Stimulated activated CD4-positive, alpha-beta T cell treated with anti-CD3 and anti-CD28 coated beads, Interleukin-1b, Interleukin-23, amount 100 ng/mL, for 4 hours (primary cell): Measurements from ENCODE around the gene STON2.
A peak's percentile ranks its signal among the peaks of the same experiment; 100 is the strongest.

Experiments used
- DNase-seq, 2 donors: peaks; one replicate each; pipeline ENCODE4 v3.0.0-alpha.2; 2020; ENCODE audit warnings: low read depth in 2 of 2

Gene STON2

DNA sequence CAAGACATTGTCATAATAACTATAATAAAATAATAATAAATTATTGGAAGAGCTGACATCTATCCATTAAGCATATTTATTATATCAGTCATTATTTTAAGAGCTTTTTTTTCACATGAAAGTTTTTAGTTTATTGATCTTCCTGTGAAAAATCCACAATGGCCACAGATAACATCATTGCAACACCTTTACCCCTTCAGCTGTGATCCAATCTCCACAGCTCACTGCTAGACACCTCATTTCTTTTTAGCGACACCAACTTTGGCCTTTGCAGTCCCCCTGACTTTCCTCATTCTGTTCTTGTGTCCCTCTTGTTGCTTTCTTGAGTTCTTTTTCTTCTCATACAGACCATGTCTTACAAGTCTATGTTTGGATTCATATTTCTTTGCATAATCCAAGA, 67.4 kb downstream of the STON2 start:
- DNase-seq = no peak

DNA sequence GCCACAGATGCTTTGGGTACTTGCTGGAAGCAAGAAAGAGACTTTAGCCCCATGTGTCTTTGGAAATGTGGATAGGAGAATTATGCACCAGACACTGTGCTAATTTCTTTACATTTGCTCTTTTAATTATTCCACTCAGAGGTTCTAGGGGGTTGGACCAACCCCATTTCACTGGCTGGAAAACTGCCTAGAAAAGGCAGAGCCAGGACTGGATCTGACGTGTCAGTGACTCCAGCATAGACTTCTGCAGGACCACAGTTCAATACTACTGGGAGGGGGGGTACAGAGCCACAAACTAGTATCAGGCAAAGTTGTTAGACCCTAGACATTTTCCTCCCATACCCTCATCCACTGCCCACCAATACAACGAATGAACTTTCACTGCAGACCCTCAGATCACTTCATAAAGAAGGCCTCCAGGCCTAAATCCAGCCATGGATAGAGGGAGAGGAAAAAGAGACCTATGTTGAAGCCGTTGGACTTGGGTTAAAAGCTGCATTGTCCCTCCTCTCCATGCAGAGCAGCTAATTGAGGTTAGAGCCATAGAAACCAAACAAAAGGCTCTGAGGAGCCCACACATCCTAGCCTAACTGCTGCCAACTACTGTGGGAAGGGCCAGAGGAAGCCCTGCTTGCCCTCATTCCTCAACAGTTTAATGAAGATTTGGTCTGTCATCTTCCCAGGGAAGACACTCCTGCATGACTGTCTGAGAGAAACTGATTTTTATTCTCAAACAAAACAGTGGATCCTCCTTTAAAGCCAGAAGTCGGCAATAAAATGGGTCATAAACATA, 68.7 kb downstream of the STON2 start:
- no peak for DNase-seq

DNA sequence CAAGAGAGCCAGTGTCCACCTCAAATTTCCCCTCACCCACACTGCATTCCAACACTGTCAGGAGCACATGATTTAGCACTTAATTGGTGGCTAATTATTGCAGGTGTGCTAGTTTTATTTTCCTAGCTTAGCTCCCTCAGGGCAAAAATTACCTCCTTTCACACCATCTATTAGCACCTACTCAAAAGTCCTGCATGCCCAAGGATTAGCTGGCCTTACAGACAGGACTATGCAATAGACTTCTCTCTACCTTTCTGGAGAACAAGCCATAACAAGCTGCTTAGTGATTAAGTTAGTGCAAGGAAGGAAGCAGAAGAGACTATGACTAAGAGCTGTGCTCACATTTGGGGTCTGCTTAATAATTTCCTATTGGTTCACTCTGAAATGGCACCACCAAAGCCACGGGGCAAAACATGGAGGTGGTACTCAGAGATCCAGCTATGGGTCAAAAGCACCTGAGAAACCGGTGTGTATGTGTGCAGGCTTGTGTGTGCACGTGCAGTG, 69.5 kb downstream of the STON2 start:
- DNase-seq = no peak

DNA sequence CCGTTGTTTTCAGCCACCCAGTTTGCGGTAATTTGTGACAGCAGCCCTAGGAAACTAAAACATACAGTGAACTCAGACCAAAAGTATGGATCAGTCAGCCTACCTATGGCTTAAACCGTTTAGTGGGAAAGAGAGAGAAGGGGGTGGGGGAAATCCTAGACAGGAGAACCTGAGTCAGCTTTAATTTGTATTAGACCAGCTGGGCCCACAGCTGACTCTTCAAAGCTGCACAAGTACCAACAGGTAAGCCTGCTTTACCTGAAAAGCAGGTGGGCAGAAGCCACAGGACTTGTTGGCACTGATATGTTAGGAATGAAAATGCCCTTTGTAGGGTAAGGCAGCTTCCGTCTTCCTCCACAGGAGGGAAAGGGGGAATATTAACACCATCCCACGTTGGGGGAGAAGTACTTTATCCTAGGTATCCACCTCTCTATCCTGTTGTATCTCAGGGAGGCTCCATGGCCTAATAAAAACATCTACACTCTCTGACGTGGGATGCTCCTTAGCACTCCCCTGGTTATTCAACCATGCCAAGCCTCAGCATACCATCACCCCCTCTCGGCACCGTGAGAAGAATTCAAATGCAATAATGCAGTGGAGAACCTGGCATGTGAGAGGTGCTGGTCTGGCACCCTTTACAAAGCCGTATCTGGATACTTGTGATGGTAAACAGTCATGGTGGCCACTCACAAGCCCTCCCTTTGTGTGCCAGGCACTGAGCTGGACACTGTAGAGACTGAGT, 70.3 kb downstream of the STON2 start:
- no peak for DNase-seq

DNA sequence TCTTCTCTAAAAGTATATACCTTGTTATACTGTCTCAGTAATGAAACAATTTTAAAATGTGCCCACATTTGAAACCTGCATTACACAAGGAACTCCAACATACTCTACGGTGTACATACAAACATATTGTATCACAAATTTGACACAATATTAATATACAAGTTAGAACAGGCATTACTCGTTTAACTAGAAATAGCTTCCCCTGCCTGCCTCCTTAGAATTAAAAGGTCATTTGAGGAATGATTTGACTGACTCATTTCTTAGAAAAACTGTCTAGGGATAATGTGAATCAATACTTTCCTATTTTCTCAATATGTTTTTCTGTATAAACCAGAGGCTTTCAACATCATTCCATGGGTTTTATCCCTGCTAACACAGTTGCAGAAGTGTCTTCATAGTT, 73.7 kb downstream of the STON2 start:
- DNase-seq = no peak

DNA sequence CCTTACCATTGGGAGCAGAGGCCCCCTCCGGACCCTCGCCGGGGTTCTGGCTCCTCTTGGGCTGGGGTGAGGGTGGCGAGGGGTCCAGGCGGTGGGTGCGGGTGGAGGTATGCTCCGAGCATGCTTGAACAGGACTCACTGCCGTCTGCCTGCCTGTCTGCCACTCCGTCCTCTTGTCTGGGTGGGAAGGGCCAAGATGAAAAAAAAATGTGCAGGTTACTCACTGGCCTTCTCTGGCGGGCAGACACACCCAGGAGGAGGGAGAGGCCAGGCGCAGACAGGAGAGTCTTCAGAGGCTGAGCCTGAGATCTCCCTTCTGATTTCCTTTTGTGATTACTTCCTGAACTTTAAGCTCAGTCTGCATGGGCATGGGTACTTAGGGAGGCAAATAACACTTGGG, 76.1 kb downstream of the STON2 start:
- no peak for DNase-seq

DNA sequence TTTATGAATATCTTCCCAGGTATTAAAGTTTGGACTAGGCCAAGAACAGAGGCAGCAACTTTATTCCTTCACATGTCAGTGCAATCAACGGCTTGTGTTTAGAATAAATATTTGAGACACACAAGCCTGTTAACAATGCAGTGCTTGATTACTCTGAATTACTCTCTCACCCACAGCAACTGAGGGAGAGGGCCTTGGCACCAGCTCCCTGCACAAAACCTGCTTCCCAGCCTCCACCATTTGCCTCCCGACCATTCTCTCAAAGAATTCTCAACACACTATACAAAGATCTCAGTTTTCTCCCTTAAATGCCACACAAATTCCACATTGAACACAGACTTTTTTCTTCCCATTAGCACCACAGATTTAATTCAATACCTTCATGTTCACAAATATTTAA, 77.0 kb downstream of the STON2 start:
- no peak for DNase-seq

DNA sequence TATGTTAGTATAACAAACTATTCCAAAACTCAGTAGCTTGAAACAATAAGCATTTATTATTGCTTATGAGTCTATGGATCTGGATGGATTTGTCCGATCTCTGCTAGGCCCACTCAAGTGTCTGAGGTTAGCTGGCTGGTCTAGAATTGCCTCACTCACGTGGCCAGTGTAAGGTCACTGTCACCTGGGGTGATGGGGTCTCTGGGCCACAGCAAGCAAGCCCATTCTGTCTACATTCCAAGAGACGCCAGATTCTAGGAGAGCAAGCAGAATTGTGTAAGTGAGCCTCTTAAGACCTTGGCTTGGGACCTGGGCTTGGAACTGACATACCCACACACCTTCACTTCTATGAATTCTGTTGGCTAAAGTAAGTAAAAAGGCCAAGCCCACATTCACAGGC, 80.2 kb downstream of the STON2 start:
- no peak for DNase-seq

DNA sequence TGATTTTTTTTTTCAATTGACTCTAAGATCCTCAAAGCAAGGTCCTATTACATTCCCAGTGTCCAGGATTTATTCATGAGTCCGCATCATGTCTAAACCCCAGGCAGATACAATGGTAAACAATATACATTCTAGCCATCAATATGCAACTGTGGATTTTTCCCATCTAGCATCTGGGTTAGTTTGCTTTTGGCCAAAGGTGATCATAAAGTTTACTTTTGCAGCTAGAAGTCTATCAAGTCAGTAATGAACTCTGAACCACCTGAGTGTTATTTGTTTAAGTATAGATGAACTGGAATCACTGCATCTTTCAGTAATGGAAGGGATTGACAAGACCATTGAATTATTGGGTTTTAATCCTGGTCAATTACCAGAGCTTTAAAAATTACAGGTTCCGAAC, 80.8 kb downstream of the STON2 start:
- DNase-seq = no peak

DNA sequence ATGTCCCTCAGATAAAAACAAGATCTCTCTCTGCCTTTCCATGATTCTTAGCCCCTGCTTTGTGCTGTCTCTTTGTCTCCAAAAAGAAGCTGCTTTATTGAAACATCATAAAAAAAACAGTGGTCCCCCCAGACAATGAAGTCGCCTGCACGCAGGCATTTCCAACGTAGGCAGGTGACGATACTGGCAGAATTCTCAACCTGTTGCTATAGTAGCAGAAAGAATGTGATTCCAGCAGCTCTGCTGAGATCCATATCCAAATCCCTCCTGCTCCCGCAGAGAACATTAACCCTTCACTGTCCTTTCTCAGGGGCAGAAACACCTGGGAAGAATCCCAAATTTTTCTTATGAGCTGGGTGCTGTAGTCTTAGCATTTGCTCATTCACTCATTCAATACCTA, 84.8 kb downstream of the STON2 start:
- no peak for DNase-seq

DNA sequence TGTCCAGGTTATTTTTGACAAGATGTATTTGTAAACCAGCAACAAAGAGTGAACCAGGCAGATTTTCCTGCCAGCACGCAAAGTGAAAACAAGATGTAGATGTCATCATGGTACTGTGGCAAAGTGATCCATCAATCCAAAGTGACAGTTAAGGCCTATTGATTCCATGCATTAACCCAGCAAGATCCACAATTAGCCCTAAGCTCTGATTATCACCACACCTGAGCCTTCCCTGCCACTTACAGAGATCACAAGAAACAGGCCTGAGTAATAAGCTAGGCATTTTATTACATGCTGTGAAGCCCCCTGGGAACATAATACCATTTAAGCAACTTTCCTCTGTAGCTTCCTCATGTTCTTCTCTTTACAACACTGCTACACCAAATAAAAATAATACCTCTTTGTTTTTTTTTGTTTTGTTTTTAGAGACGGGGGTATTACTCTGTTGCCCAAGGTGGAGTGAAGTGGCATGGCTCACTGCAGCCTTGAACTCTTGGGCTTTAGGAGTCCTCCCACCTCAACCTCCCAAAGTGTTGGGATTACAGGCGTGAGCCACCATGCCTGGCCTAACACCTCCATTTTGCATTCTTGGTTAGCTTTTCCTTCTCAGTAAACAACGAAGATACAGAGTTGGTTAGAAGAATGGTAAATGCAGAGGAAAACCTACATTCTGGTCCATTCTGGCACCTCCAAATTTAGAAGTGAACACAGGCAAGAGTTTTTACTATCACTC, 85.5 kb downstream of the STON2 start:
- DNase-seq = no peak

DNA sequence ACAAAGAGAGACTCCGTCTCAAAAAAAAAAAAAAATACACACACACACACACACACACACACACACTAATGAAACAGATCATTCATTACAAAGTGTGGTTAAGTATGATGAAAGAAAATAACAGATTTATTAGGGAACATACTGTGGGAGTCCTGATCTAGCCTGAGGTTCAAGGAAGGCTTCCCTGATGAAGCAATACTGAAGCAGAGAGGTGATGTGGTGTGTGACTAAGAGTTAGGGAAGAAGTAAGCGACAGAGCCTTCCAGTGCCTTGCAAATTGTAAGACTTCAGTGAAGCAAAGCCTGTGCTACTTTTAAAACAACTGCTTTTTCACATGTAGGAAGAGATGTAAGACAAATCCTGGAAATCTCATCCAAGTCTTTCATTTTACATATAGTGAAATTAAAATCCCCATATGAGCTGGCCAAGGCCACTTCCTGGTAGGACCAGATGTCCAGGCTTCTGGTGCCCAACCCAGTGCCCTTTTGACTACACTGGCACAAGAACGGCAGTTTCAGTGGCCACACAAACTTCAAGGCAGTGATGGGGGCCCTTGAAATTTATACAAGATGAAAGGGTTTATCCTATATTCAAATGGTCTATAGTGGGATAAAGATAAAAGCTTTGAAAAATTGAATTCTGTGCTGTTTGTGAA, 86.2 kb downstream of the STON2 start:
- DNase-seq = no peak

DNA sequence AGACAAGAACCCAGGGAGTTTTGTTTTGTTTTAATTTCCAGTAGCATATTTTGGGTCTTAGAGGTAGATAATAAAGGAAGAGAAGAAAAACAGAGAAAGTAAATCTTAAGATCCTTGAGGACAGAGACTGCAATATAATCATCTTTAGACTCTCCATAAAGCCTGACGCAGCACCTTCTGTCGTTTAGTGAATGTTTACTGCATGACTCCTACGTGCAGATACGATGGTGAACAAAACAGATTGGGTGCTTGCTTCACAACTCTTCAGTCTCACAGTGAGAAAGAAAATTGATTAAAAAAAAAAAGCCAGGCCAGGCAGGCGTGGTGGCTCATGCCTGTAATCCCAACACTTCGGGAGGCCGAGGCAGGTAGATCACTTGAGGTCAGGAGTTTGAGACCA, 86.9 kb downstream of the STON2 start:
- no peak for DNase-seq

DNA sequence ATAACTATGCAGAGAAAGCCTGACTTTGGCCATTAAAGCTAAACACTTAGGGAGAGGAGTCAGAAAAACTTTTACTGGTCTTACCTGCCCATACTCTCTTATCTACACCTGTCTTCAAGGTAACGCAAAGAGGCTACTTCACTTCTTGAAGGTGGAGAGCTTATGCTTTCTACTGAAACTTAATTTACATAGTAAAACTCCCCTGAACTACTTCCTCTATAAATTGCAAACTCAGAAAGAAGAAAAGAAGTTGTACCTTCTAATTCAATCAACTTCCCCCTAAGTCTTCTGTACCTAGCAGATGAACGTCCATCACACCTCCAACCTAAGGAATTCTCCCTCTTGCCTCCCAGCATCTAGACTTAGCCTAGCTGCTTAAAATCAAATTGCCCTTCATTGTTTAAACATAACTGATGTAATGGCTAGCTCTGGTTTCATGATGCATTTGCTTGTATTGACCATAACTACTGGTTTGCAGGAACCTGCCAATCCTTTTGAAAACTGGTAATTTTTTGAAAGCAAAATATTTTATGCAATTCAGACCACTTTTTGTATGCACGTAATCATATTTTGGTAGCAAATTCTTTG, 87.7 kb downstream of the STON2 start:
- no peak for DNase-seq

DNA sequence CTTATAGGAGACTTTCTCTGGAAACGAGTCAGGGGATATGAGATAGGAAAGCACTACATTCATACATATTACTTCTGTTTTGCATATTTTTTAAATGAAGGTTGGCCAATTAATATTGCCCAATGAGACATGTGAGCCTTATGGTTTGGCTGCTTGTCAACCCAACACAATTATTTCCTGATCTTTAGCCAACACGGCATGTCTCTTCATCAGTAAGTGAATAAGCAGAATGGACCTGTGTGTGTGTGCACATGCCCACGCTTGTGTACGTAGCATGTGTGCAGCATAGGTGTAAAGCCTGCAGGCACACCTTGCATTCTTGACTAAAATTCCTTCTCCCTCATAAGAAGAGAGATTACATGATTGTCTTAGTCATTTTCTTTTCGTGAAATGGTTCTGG, 88.3 kb downstream of the STON2 start:
- no peak for DNase-seq

DNA sequence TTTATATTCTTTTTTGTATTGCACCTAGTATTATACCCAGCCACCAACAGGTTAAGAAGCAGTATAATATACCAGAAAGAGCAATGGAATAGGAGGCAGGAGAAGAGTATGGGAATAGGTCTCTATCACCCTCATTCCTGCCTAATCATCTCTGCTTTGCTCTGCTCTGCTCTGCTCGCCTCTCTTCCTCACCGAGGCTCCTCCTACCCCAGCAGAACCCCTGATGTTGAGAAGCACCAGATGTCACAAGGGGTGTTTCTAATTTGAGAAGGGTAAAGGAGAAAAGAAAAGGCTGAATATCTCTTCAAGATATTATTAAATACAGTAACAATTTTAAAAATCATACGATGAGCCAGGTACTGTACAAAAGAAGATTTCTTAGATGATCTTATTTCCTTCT, 89.0 kb downstream of the STON2 start:
- no peak for DNase-seq

DNA sequence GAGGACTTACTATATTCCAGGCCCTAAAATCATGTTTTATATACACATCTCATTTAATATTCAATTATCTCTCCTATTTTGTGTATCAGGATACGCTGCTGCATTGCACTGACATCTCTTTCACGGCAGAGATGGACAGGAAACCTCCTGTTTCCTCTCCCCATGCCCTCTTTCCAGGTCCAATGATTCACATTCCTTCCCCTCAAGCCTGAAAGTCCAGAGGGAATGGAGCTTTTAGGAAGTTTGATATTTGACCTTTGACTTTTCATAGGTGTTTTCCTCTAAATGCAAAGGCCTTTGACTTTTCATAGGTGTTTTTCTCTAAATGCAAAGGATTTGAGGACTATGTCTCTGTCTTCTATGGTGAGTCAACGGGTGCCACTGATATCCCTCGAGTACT, 89.5 kb downstream of the STON2 start:
- no peak for DNase-seq

DNA sequence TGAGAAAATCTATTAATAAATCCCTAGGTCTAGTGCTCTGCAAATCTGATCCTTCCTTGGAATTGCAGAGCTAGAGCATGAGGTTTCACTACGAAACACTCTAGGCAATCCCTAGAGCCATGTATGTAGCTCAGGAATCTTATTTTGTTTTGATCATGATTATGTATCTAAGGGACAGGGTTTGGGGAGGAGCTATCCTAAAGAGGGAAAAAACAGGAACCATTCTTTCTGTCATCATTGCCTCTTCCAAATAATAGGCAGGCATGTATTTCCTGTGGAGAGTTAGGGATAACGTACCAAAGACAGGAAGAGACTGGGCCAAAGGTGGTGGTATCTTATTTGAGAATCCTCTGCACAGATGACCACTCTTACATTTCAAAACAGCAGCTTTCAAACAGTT, 90.6 kb downstream of the STON2 start:
- no peak for DNase-seq

DNA sequence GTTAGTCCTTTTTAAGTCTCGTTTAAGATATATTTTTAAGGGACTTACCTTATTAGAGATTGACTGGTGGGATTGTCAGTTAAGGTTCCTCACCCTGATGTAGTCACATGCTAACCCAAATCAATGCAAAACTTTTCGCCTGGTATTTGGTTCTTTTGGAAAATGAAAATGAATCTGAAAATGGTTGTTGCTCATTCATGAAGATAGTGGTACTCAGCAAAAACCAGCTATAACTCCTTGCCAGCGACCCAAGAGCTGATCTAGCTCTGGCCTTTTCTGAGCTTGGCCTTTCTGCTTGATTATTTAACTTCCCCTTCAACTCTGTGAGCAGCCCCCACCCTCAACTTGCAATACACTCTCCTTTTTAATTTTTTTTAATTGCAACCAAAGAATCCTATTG, 94.4 kb downstream of the STON2 start:
- no peak for DNase-seq

DNA sequence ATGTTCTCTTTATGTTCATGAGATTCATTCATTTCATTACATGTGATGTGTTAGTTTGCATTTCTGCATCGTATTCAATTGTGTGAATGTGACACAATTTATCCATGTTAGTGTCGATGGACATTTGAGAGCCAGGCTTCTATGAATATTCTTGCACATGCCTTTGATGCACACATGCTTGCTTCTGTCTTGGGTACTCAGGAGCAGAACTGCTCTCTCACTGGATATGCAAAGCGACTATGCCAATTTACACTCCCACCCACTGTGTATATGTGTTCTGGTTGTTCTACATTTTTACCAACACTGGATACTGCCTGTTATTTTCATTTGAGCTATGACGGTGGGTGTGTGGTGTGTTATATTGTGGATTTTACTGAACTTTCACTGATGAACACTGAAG, 95.1 kb downstream of the STON2 start:
- DNase-seq = no peak

DNA sequence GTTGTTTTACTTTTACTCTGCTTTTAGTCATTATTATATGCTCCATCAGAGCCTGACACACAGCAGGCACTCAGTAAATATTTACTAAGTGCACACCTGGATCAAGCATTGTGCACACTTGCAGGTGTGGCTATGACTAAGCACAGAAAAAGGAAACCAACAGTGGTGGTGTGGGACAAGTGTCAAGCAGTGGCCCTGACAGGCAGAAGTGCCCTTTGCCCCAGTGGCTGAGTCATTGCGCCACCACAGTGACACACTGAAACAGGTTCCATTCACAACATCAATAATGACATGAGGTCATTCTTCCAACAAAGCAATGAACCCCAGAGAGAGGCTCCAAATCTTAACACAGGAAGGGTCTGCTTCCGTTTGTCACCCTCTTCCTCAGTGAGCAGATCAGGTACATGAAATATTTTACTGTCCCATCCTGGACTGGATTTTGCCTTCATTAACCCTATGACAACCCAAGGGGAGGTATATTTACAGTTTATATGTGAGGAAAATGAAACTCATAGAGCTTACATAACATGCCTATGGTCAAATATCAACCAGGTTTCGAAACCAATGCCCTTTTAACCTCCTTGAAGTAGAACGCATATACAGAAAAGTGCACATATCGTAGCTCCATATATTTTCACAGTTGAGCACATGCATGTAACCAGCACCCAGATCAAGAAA, 96.7 kb downstream of the STON2 start:
- peak in 1 of 2 donors; percentile 3 for DNase-seq
